HepG2 (cell line): Measurements from ENCODE around the gene AP3D1. TPM values are rescaled to one million over a fixed set of nuclear protein-coding genes. Genes with fewer than 3 reads are reported as not detected.

Experiments used
- FOXK1 ChIP-seq: sonication (generic); formaldehyde crosslinking; IDR thresholded peaks from 2 replicates; pipeline ENCODE4 v1.4.0; 2020; ENCODE audit warnings: low read depth, missing genetic modification reagents, borderline replicate concordance
- GABPA ChIP-seq, 2 experiments: IDR thresholded peaks; 2 replicates each; pipeline ENCODE4 v1.6.1; 2011 to 2016; ENCODE audit warnings: low read depth in 2 of 2, low read length in 1 of 2, missing biosample characterization in 1 of 2, missing genetic modification characterization in 1 of 2
- GATAD2A ChIP-seq: IDR thresholded peaks from 2 replicates; pipeline ENCODE4 v1.6.1; 2016
- HMGXB3 ChIP-seq: sonication (generic); formaldehyde crosslinking; IDR thresholded peaks from 2 replicates; pipeline ENCODE4 v1.4.0; 2020; ENCODE audit warnings: missing genetic modification reagents, borderline replicate concordance
- JUN ChIP-seq: sonication (generic); formaldehyde crosslinking; IDR thresholded peaks from 2 replicates; pipeline ENCODE4 v1.4.0; 2020; ENCODE audit warnings: mild to moderate bottlenecking, missing genetic modification reagents
- MAF1 ChIP-seq: sonication (generic); formaldehyde crosslinking; IDR thresholded peaks from 2 replicates; pipeline ENCODE4 v1.5.0; 2020; ENCODE audit warnings: missing genetic modification reagents, borderline replicate concordance
- NFE2L2 ChIP-seq: fragments of 150-350 bp; IDR thresholded peaks from 2 replicates; pipeline ENCODE4 v1.6.1; 2014; ENCODE audit warnings: low read length
- NFKBIZ ChIP-seq: IDR thresholded peaks from 2 replicates; pipeline ENCODE4 v1.6.1; 2018; ENCODE audit warnings: missing genetic modification reagents, missing compliant biosample characterization
- NONO ChIP-seq, 2 experiments: fragments of 450-650 bp in 1 of 2; sonication (generic) in 1 of 2; formaldehyde crosslinking in 1 of 2; IDR thresholded peaks in 1 of 2; conservative IDR thresholded peaks in 1 of 2; 2 replicates each; pipeline versions ENCODE4 v1.6.1 to v1.8.0; 2017 to 2022; ENCODE audit warnings: mild to moderate bottlenecking in 1 of 2, missing genetic modification reagents in 1 of 2, moderate library complexity in 1 of 2
- POGZ ChIP-seq: sonication (generic); formaldehyde crosslinking; IDR thresholded peaks from 2 replicates; pipeline ENCODE4 v1.4.0; 2020; ENCODE audit warnings: mild to moderate bottlenecking, missing genetic modification reagents
- RORA ChIP-seq: sonication (generic); formaldehyde crosslinking; IDR thresholded peaks from 2 replicates; pipeline ENCODE4 v1.5.0; 2020; ENCODE audit warnings: mild to moderate bottlenecking, missing genetic modification reagents, moderate library complexity
- THAP7 ChIP-seq: sonication (generic); formaldehyde crosslinking; IDR thresholded peaks from 2 replicates; pipeline ENCODE4 v1.8.1; 2023; ENCODE audit warnings: mild to moderate bottlenecking, missing genetic modification reagents
- ZFP90 ChIP-seq: sonication (generic); formaldehyde crosslinking; IDR thresholded peaks from 2 replicates; pipeline ENCODE4 v1.8.0; 2022; ENCODE audit warnings: missing genetic modification reagents, mild to moderate bottlenecking, inconsistent platforms, borderline replicate concordance
- ZNF136 ChIP-seq: sonication (generic); formaldehyde crosslinking; IDR thresholded peaks from 2 replicates; pipeline ENCODE4 v1.8.1; 2022; ENCODE audit warnings: low read depth, mild to moderate bottlenecking, moderate library complexity, missing genetic modification reagents
- ZNF224 ChIP-seq: sonication (generic); formaldehyde crosslinking; IDR thresholded peaks from 2 replicates; pipeline ENCODE4 v1.5.0; 2020; ENCODE audit warnings: mild to moderate bottlenecking, missing genetic modification reagents
- ZNF580 ChIP-seq: IDR thresholded peaks from 2 replicates; pipeline ENCODE4 v1.6.1; 2016; ENCODE audit warnings: low read depth, borderline replicate concordance
- ZNF605 ChIP-seq: sonication (generic); formaldehyde crosslinking; IDR thresholded peaks from 2 replicates; pipeline ENCODE4 v1.8.0; 2022; ENCODE audit warnings: mild to moderate bottlenecking, missing genetic modification reagents
- ZNF713 ChIP-seq: sonication (generic); formaldehyde crosslinking; IDR thresholded peaks from 2 replicates; pipeline ENCODE4 v1.4.0; 2020; ENCODE audit warnings: mild to moderate bottlenecking, missing genetic modification reagents
- polyA plus RNA-seq, 8 experiments: library from polyadenylated mRNA; depleted of rRNA in 3 of 8; stranded (reverse) in 7 of 8; unstranded in 1 of 8; fragments of >200 nt; fragmentation: Illumina TruSeq in 4 of 8; extraction: Trizol in 4 of 8; gene quantifications; 2 replicates each; pipeline versions ENCODE4 v1.2.1 to v1.2.3, GENCODE V29; 2011 to 2016; ENCODE audit warnings: low read depth in 4 of 8, missing spikeins in 1 of 8, mixed read lengths in 1 of 8; ENCODE audit not compliant: insufficient read depth in 1 of 8
- total RNA-seq, 5 experiments: library from RNA; depleted of rRNA; stranded (reverse); fragments of >200 nt; fragmentation: Illumina TruSeq; extraction: Trizol; gene quantifications; 2 replicates each; pipeline ENCODE4 v1.2.3, GENCODE V29; 2016; ENCODE audit warnings: low read depth in 1 of 5
- TF ChIP-seq, protein P1 (sequence below): sonication (generic); formaldehyde crosslinking; IDR thresholded peaks from 2 replicates; pipeline ENCODE4 v1.4.0; 2020; ENCODE audit warnings: missing genetic modification reagents
- TF ChIP-seq, protein P2 (sequence below): sonication (generic); formaldehyde crosslinking; IDR thresholded peaks from 2 replicates; pipeline ENCODE4 v1.5.1; 2020; ENCODE audit warnings: mild to moderate bottlenecking, missing genetic modification reagents, moderate library complexity

The AP3D1 gene
- total and polyA plus RNA-seq, 2 of the 13 experiments (the other 11 are each of a cell fraction or from before 2014, with no cell fraction given) = 68.0 to 82.6 TPM

DNA sequence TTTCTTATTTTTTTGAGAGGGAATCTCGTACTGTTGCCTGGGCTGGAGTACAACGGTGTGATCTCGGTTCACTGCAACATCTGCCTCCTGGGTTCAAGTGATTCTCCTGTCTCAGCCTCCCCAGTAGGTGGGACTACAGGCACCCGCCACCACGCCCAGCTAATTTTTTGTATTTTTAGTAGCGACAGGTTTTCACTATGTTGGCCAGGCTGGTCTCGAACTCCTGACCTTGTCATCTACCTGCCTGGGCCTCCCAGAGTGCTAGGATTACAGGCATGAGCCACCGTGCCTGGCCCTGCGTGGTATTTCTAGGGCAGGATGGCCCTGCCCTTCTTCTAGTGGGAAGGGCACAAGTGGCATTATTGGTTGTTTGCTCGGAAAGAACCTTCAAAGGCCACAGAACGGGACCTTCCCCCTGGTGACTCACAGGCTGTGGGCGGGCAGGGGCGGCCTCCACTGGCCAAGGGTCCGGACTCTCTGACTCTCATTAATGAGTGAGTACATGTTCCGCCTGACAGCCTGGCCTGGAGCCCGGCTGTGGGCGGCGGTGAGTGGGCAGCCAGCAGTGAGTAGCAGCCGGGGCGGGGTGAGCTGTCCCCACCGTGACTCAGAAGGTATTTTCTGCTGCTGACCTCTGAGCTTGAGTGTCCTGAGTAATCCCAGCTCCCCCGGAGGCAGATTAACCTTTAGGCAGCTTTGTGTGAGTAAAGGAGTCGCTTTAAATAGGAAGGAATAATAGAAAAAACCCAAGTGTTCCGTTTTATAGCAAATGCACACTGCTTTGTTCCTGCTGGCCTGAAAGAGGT lies 17.5 kb upstream of the AP3D1 start (continued):
- TF ChIP-seq ZNF224 (CRISPR knock-in tag) = no peak
- no peak for TF ChIP-seq GABPA (IDR thresholded peaks at IDR 0.05; ENCODE audit: low read depth, low read length)
- peak; percentile 55 for TF ChIP-seq GABPA (CRISPR knock-in tag; IDR thresholded peaks at IDR 0.05; ENCODE audit: low read depth)
- TF ChIP-seq FOXK1 (CRISPR knock-in tag) = peak; percentile 39; the same call in 1 of the 2 replicates
- TF ChIP-seq, protein P1, sequence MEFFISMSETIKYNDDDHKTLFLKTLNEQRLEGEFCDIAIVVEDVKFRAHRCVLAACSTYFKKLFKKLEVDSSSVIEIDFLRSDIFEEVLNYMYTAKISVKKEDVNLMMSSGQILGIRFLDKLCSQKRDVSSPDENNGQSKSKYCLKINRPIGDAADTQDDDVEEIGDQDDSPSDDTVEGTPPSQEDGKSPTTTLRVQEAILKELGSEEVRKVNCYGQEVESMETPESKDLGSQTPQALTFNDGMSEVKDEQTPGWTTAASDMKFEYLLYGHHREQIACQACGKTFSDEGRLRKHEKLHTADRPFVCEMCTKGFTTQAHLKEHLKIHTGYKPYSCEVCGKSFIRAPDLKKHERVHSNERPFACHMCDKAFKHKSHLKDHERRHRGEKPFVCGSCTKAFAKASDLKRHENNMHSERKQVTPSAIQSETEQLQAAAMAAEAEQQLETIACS (CRISPR knock-in tag) = peak; percentile 31; the same call in 1 of the 2 replicates
- TF ChIP-seq ZNF713 (CRISPR knock-in tag) = no peak
- TF ChIP-seq RORA (CRISPR knock-in tag) = no peak
- peak; percentile 62; the same call in 1 of the 2 replicates for TF ChIP-seq ZNF605 (CRISPR knock-in tag)
- peak; percentile 85; the same call in 1 of the 2 replicates for TF ChIP-seq ZFP90 (CRISPR knock-in tag)
- TF ChIP-seq, protein P2, sequence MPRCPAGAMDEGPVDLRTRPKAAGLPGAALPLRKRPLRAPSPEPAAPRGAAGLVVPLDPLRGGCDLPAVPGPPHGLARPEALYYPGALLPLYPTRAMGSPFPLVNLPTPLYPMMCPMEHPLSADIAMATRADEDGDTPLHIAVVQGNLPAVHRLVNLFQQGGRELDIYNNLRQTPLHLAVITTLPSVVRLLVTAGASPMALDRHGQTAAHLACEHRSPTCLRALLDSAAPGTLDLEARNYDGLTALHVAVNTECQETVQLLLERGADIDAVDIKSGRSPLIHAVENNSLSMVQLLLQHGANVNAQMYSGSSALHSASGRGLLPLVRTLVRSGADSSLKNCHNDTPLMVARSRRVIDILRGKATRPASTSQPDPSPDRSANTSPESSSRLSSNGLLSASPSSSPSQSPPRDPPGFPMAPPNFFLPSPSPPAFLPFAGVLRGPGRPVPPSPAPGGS (CRISPR knock-in tag) = no peak
- no peak for TF ChIP-seq NFE2L2
- TF ChIP-seq POGZ = no peak
- no peak for TF ChIP-seq ZNF136 (CRISPR knock-in tag)
- TF ChIP-seq THAP7 (CRISPR knock-in tag) = no peak
- TF ChIP-seq MAF1 = peak; percentile 74; the same call in 1 of the 2 replicates
- TF ChIP-seq JUN (CRISPR knock-in tag) = peak; percentile 97
- TF ChIP-seq ZNF580 (CRISPR knock-in tag) = peak; percentile 76; the same call in 1 of the 2 replicates
- TF ChIP-seq NFKBIZ (CRISPR knock-in tag) = 0 out of 2 replicates have a peak, but pooled peaks have one; percentile 50
- peak; percentile 96 for TF ChIP-seq GATAD2A (CRISPR knock-in tag)
- no peak; the same call in 1 of the 2 replicates for TF ChIP-seq HMGXB3 (CRISPR knock-in tag)
- TF ChIP-seq NONO (IDR thresholded peaks at IDR 0.05) = no peak
- peak; percentile 88 for TF ChIP-seq NONO (CRISPR knock-in tag; conservative IDR thresholded peaks at IDR 0.05)
